ENCODE measurements around the gene BRD2. TPM values are rescaled to one million over a fixed set of nuclear protein-coding genes. Genes with fewer than 3 reads are reported as not detected.

BRD2 gene
- total and polyA plus RNA-seq, 5 donors from 2014 or later = 43.9 to 425 (median 55.8) TPM

Other genes starting within 250 kb of the BRD2 start
- 0.32 TPM for gene HLA-DQA2, start 227.2 kb upstream of the BRD2 start, total RNA-seq
- 1 to 10 TPM in 3 of 4 donors, not detected in 1; 1.5 to 2.8 (median 2.2) TPM for gene HLA-DQA2, start 227.2 kb upstream of the BRD2 start, polyA plus RNA-seq
- gene HLA-DQB2, start 205.1 kb upstream of the BRD2 start, total RNA-seq = 5.4 TPM
- gene HLA-DQB2, start 205.1 kb upstream of the BRD2 start, polyA plus RNA-seq = 1 to 10 TPM in 2 of 4 donors, not detected in 2; 3.7 to 3.8 TPM
- gene HLA-DOB, start 151.6 kb upstream of the BRD2 start, total RNA-seq = 6.8 TPM
- 1 to 10 TPM in 2 of 4 donors, under 1 TPM in 2; 0.31 to 4.3 (median 1.6) TPM for gene HLA-DOB, start 151.6 kb upstream of the BRD2 start, polyA plus RNA-seq
- gene TAP2, start 129.9 kb upstream of the BRD2 start, total RNA-seq = 165 TPM
- gene TAP2, start 129.9 kb upstream of the BRD2 start, polyA plus RNA-seq = 10 to 100 TPM in 3 of 4 donors, 1 to 10 TPM in 1; 7.2 to 56.3 (median 31.9) TPM
- gene PSMB8, start 124.5 kb upstream of the BRD2 start, total RNA-seq = 185 TPM
- gene PSMB8, start 124.5 kb upstream of the BRD2 start, polyA plus RNA-seq = 100 to 1,000 TPM; 462 to 803 (median 547) TPM
- 220 TPM for gene TAP1, start 114.9 kb upstream of the BRD2 start, total RNA-seq
- gene TAP1, start 114.9 kb upstream of the BRD2 start, polyA plus RNA-seq = 100 to 1,000 TPM; 386 to 477 (median 440) TPM
- 148 TPM for gene PSMB9, start 114.4 kb upstream of the BRD2 start, total RNA-seq
- 100 to 1,000 TPM; 503 to 896 (median 615) TPM for gene PSMB9, start 114.4 kb upstream of the BRD2 start, polyA plus RNA-seq
- gene HLA-DMB, start 27.6 kb upstream of the BRD2 start, total RNA-seq = 17.6 TPM
- 10 to 100 TPM; 12.8 to 44.2 (median 32.4) TPM for gene HLA-DMB, start 27.6 kb upstream of the BRD2 start, polyA plus RNA-seq
- 53.1 TPM for gene HLA-DMA, start 15.5 kb upstream of the BRD2 start, total RNA-seq
- gene HLA-DMA, start 15.5 kb upstream of the BRD2 start, polyA plus RNA-seq = 10 to 100 TPM; 32.3 to 89.3 (median 70.1) TPM
- 14.0 TPM for gene HLA-DOA, start 41.0 kb downstream of the BRD2 start, total RNA-seq
- gene HLA-DOA, start 41.0 kb downstream of the BRD2 start, polyA plus RNA-seq = 10 to 100 TPM in 1 of 4 donors, 1 to 10 TPM in 3; 7.0 to 14.9 (median 8.9) TPM
- gene HLA-DPA1, start 105.1 kb downstream of the BRD2 start, total RNA-seq = 102 TPM
- gene HLA-DPA1, start 105.1 kb downstream of the BRD2 start, polyA plus RNA-seq = 100 to 1,000 TPM in 3 of 4 donors, 10 to 100 TPM in 1; 97.9 to 292 (median 209) TPM
- gene HLA-DPB1, start 107.4 kb downstream of the BRD2 start, total RNA-seq = 153 TPM
- gene HLA-DPB1, start 107.4 kb downstream of the BRD2 start, polyA plus RNA-seq = 100 to 1,000 TPM; 144 to 335 (median 244) TPM
- 0.89 TPM for gene COL11A2, start 223.9 kb downstream of the BRD2 start, total RNA-seq
- under 1 TPM in 2 of 4 donors, not detected in 2; 0.34 to 0.43 TPM for gene COL11A2, start 223.9 kb downstream of the BRD2 start, polyA plus RNA-seq
- 62.6 TPM for gene RXRB, start 232.1 kb downstream of the BRD2 start, total RNA-seq
- gene RXRB, start 232.1 kb downstream of the BRD2 start, polyA plus RNA-seq = 1 to 10 TPM; 7.1 to 8.9 (median 7.2) TPM
- 24.1 TPM for gene SLC39A7, start 232.3 kb downstream of the BRD2 start, total RNA-seq
- gene SLC39A7, start 232.3 kb downstream of the BRD2 start, polyA plus RNA-seq = 10 to 100 TPM; 11.4 to 27.3 (median 20.4) TPM
- gene HSD17B8, start 236.1 kb downstream of the BRD2 start, total RNA-seq = 8.8 TPM
- gene HSD17B8, start 236.1 kb downstream of the BRD2 start, polyA plus RNA-seq = 10 to 100 TPM; 33.3 to 53.9 (median 41.9) TPM
- gene RING1, start 239.9 kb downstream of the BRD2 start, total RNA-seq = 34.2 TPM
- gene RING1, start 239.9 kb downstream of the BRD2 start, polyA plus RNA-seq = 1 to 10 TPM; 4.9 to 6.3 (median 5.5) TPM

Measured in CD4-positive, CD25-positive, alpha-beta regulatory T cell (primary cell).